Right atrium auricular region (tissue), 2 donors: ENCODE results near the gene FHAD1. TPM values are rescaled to one million over a fixed set of nuclear protein-coding genes. Genes with fewer than 3 reads are reported as not detected.
A peak's percentile ranks its signal among the peaks of the same experiment; 100 is the strongest.

Experiments
- DNase-seq: peaks from one replicate; pipeline ENCODE4 v3.0.0-alpha.2; 2019; ENCODE audit warnings: low spot score
- H3K27ac ChIP-seq, 2 donors: fragments of 200-600 bp; sonication (generic); 1 replicate in 1 of 2; 2 replicates in 1 of 2; pipeline ENCODE4 v1.5.1; 2016 to 2019
- H3K27me3 ChIP-seq, 2 donors: fragments of 200-600 bp; sonication (generic); one replicate each; pipeline versions ENCODE4 v1.5.1 to v1.6.0; 2017 to 2019
- H3K36me3 ChIP-seq: fragments of 200-600 bp; sonication (generic); one replicate; pipeline ENCODE4 v1.5.1; 2016
- H3K4me1 ChIP-seq, 2 donors: fragments of 200-600 bp; sonication (generic); one replicate each; pipeline versions ENCODE4 v1.5.1 to v1.6.0; 2017 to 2019
- H3K4me3 ChIP-seq, 2 donors: fragments of 200-600 bp; sonication (generic); 1 replicate in 1 of 2; 2 replicates in 1 of 2; pipeline ENCODE4 v1.5.1; 2017 to 2019; ENCODE audit warnings: mild to moderate bottlenecking in 1 of 2, moderate library complexity in 1 of 2
- H3K9me3 ChIP-seq, 2 donors: fragments of 200-600 bp; sonication (generic); one replicate each; pipeline ENCODE4 v1.5.1; 2019
- CTCF ChIP-seq, 2 donors: fragments of 200-600 bp; sonication (generic); IDR thresholded peaks; one replicate each; pipeline ENCODE4 v1.5.1; 2019; ENCODE audit warnings: antibody characterized with exemption in 2 of 2
- total RNA-seq, 2 donors: library from RNA; depleted of rRNA; stranded (reverse); fragments of >200 nt; gene quantifications; one replicate each; pipeline ENCODE4 v1.1.0, GENCODE V29; 2016

Gene FHAD1
- total RNA-seq, 2 donors from 2014 or later, result not detected

DNA sequence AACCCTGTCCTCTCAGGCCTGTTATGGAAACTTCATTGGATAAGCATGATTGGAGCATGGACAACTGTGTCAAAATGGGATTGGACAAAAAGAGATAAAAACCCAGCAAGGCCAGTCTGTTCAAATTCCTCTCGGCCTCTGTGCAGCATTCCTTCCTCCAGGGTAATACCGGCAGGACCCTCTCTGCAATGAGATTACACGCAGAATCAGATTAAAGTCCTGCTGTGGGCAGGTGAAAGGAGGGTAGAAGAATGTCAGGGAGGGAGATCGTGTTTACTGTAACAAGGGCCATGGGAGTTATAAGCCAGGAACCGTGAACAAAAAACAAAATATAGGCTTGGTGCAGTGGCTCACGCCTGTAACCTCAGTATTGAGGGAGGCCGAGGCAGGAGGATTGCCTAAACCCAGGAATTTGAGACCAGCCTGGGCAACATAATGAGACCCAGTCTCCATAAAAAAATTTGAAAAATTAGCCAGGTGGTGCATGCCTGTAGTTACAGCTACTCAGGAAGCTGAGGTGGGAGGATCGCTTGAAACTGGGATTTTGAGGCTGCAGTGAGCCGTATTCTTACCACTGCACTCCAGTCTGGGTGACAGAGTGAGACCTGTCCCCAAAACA lies 157.0 kb downstream of the FHAD1 start:
- H3K36me3 ChIP-seq, result no peaks in the 10 kb centered on the region
- peaks cover 0 to 12% of the 10 kb centered on the region in 2 donors for H3K9me3 ChIP-seq
- no peaks in the 10 kb centered on the region for H3K27me3 ChIP-seq
- peaks cover 0 to 7% of the 10 kb centered on the region in 2 donors for H3K4me1 ChIP-seq
- H3K4me3 ChIP-seq, result no peak overlapping the region
- no peak for TF ChIP-seq CTCF (IDR thresholded peaks at IDR 0.05)
- no peak overlapping the region for H3K27ac ChIP-seq
- DNase-seq, result no peak

- H3K27me3 ChIP-seq, result no peaks in the 10 kb centered on the region
- DNase-seq, result no peak
- TF ChIP-seq CTCF (IDR thresholded peaks at IDR 0.05), result no peak
- H3K9me3 ChIP-seq, result no peaks in the 10 kb centered on the region
- H3K27ac ChIP-seq, result no peak overlapping the region
- no peak overlapping the region for H3K4me3 ChIP-seq
- no peaks in the 10 kb centered on the region for H3K36me3 ChIP-seq
- peaks cover 0 to 13% of the 10 kb centered on the region in 2 donors for H3K4me1 ChIP-seq
These were observed 158.3 kb downstream of the FHAD1 start for GRCh38 chr1:15405106-15405850.

DNA sequence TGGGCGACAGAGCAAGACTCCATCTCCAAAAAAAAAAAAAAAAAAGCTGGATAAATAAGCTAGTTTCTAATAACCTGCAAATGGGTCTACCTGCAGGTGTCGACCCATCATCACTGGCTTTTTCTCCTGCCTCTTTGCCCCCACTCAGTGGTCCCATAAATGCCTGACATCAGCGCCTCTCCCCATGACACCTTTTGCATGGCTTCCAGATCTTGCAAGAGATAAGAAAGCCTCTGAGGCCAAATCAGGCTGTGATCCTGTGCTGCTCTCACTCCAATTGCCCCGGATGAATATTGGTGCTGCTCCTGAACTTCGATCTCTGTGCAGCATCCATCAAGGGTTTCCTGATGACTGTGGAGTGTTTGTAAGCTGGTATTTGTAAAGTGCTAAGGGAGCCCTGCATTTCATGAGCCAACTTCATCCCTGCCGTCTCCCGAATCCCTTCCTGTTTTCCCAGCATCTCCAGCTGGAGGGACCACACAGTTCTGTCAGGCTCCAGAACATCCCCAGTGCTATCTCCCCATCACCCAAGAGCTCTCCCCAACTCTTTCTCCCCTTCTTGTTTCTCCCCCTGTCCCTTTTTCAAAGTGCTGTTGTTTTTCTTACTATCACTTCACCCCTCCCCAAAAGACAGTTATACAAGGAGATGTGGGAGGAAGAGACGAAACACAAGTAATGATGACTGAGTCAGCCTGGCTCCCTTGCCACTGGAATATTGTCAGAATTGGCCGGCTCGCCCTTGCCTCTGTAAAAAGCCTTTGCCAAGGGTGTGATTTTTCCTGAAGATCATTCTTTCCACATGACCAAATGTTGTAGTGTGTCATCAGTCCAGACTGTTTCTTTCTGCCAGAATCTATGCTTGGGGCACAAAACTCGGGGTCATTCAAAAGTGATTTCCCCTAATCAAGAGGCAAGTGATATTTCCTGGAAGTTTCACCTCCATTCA lies 159.9 kb downstream of the FHAD1 start:
- H3K27ac ChIP-seq, result peak overlapping the region in 1 of 2 donors; percentile 34
- no peak overlapping the region for H3K4me3 ChIP-seq
- TF ChIP-seq CTCF (IDR thresholded peaks at IDR 0.05), result no peak
- H3K9me3 ChIP-seq, result no peaks in the 10 kb centered on the region
- DNase-seq, result peak; percentile 85
- peaks cover 0 to 29% of the 10 kb centered on the region in 2 donors for H3K4me1 ChIP-seq
- H3K27me3 ChIP-seq, result no peaks in the 10 kb centered on the region
- H3K36me3 ChIP-seq, result no peaks in the 10 kb centered on the region

GRCh38 chr1:15407580-15407979 lies 160.6 kb downstream of the FHAD1 start:
- DNase-seq, result no peak
- H3K9me3 ChIP-seq, result no peaks in the 10 kb centered on the region
- peaks cover 0 to 35% of the 10 kb centered on the region in 2 donors for H3K4me1 ChIP-seq
- H3K27me3 ChIP-seq, result no peaks in the 10 kb centered on the region
- no peaks in the 10 kb centered on the region for H3K36me3 ChIP-seq
- H3K27ac ChIP-seq, result peak overlapping the region in 1 of 2 donors; percentile 34
- no peak overlapping the region for H3K4me3 ChIP-seq
- no peak for TF ChIP-seq CTCF (IDR thresholded peaks at IDR 0.05)

GRCh38 chr1:15408890-15409387 lies 161.9 kb downstream of the FHAD1 start:
- no peak for TF ChIP-seq CTCF (IDR thresholded peaks at IDR 0.05)
- peak overlapping the region in 1 of 2 donors; percentile 69 for H3K27ac ChIP-seq
- no peak for DNase-seq

More at GRCh38 chr1:15408890-15409387, 161.9 kb downstream of the FHAD1 start:
- H3K36me3 ChIP-seq, result no peaks in the 10 kb centered on the region
- H3K4me3 ChIP-seq, result peak overlapping the region; percentile 80 to 81
- peaks cover 0 to 49% of the 10 kb centered on the region in 2 donors for H3K4me1 ChIP-seq
- H3K9me3 ChIP-seq, result no peaks in the 10 kb centered on the region
- H3K27me3 ChIP-seq, result no peaks in the 10 kb centered on the region
